ENCODE measurements around the gene NRARP. TPM values are rescaled to one million over a fixed set of nuclear protein-coding genes. Genes with fewer than 3 reads are reported as not detected.

NRARP gene
- total RNA-seq, 6 experiments from 2014 or later, result 0.57 to 2.3 (median 0.98) TPM

DNA sequence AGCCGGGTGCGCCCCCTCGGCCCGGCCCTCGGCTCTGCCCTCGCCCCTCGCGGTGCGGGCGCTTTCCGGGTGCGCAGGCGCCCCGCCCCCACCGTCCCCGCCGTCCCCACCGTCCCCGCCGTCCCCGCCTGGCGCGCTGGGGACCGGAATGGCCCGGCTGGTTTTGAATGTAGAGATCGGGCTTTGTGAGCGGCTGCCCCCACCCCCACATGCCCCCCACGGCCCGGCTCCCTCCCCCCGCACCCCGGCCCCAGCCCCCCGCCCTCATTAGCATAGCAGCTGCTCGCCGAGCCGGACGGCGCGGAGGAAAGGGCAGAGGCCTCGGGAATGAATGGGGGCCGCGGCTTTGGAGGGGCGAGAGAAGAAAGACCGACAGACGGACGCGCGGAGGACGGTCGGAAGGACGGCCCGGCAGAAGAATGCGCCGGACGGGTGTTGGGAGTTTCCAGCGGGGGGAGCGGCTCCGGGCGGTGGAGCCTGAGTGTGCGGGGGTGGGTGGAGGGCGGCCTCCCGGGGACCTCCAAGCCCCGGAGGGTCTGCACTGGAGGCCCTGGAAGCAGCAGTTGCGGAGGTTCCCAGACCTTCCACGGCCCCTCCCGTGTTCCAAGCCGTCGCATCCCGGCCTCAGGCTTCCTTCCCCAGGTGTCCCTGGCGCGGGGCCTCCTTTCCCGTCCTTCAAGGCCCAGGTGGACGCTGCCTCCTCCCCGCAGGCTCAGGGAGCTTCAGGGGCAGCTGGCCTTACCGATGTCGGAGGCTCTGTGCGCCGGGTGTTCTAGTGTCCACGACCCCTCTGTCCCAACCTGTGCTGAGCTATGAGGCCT, 6.0 kb downstream of the NRARP start:
- Histone ChIP-seq H3K36me3 (no peaks in the 10 kb centered on the region), H3K4me1 (peaks cover 0 to 19% (median under 1%) of the 10 kb centered on the region in 4 donors), H3K4me3 (peak overlapping the region; percentile 14 to 39 (median 35)), H3K27me3 (peaks cover 0 to 19% of the 10 kb centered on the region in 2 donors), H3K9me3 (no peaks in the 10 kb centered on the region), H3K27ac (peak overlapping the region; percentile 50 to 90 (median 66))
- WGBS (ENCODE audit: insufficient coverage, low coverage, low lambda C conversion rate, missing lambda C conversion rate), result 8% methylated on average over 23 of the region's 78 CpGs
- peak in 1 of 4 donors; percentile 1 for ATAC-seq
- intact Hi-C loops (cut with DNase I), result loop anchor here in 1 of 2 donors (5.0 kb wide), 1 partner anchor 111 kb away; no protein-coding TSS in a partner anchor
- DNase-seq, result no peak
- TF ChIP-seq POLR2A (IDR thresholded peaks at IDR 0.05), result no peak
- TF ChIP-seq, protein P1, sequence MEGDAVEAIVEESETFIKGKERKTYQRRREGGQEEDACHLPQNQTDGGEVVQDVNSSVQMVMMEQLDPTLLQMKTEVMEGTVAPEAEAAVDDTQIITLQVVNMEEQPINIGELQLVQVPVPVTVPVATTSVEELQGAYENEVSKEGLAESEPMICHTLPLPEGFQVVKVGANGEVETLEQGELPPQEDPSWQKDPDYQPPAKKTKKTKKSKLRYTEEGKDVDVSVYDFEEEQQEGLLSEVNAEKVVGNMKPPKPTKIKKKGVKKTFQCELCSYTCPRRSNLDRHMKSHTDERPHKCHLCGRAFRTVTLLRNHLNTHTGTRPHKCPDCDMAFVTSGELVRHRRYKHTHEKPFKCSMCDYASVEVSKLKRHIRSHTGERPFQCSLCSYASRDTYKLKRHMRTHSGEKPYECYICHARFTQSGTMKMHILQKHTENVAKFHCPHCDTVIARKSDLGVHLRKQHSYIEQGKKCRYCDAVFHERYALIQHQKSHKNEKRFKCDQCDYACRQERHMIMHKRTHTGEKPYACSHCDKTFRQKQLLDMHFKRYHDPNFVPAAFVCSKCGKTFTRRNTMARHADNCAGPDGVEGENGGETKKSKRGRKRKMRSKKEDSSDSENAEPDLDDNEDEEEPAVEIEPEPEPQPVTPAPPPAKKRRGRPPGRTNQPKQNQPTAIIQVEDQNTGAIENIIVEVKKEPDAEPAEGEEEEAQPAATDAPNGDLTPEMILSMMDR (IDR thresholded peaks at IDR 0.05), result no peak

DNA sequence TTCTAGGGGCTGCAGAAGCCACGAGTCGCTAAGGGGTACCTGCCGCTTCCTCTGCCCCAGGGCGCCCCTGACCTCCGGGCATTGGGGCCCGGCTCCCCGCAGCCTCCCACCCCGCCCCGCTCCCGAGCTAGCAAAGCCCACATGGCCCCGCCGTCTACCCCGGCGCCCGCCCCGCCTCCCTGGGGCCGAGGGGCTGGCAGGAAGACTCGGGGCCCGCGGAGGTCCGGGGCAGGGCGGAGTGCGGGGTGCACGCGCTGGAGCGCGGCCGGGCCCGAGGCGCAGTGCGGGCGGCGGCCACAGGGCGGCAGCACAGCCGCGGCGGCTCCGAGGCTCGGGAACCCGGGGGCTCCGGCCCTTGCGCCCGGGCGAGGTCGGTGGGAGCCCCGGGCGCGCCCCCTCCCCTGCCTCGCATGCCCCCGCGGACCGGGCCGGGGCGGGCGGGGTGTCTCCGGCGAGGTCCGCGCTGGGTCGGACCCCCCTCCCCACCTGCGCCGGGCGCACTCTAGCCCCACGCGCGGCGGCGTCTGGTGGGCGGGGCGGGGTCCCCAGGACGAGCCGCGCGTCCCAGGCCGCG, 6.7 kb downstream of the NRARP start:
- H3K27ac ChIP-seq, result peak overlapping the region in 2 of 3 donors; percentile 66 to 90
- intact Hi-C loops (cut with DNase I), result loop anchor here in 1 of 2 donors (5.0 kb wide), 1 partner anchor 112 kb away; no protein-coding TSS in a partner anchor
- TF ChIP-seq, protein P1 (IDR thresholded peaks at IDR 0.05), result peak; percentile 35 to 84 (median 63)
- TF ChIP-seq POLR2A (IDR thresholded peaks at IDR 0.05), result no peak

DNA sequence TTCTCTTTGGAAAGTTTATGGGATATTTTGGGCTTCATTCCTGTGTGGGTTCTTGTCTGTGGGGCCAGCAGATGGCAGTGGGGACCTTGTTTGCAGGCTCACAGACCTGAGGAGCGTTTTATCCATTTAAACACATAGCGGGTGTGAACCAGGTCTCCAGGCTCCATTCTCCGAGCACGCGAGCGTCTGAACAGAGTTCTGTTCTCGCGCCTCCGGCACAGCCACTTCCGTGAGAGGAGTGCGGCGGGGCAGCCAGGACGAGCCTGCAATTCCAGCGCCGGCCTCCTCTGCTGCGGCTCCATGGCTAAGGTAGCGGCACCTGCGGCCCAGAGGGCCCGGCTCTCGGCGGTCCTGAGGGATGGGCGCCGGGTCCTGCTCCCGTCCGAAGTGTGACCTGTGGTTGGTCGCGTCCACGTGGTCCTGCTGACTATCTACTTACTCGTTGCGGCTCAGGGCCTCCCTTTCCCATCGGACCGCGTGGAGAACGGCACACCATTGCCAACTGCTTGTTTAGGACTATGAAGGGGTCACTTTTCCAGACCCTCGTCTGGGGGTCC, 7.3 kb downstream of the NRARP start:
- Histone ChIP-seq H3K4me3 (peak overlapping the region in 1 of 3 donors; percentile 39), H3K27me3 (peaks cover 0 to 15% of the 10 kb centered on the region in 2 donors), H3K27ac (peak overlapping the region in 2 of 3 donors; percentile 34 to 66), H3K36me3 (no peaks in the 10 kb centered on the region), H3K4me1 (peaks cover 0 to 8% (median 0%) of the 10 kb centered on the region in 4 donors), H3K9me3 (no peaks in the 10 kb centered on the region)
- intact Hi-C loops (cut with DNase I), result loop anchor here in 1 of 2 donors (5.0 kb wide), 1 partner anchor 113 kb away; no protein-coding TSS in a partner anchor
- ATAC-seq (peak; percentile 2 to 28 (median 4)), DNase-seq (no peak)
- TF ChIP-seq, protein P1 (IDR thresholded peaks at IDR 0.05), result peak in 2 of 4 donors; percentile 15 to 38
- no peak for TF ChIP-seq POLR2A (IDR thresholded peaks at IDR 0.05)
- 26% methylated on average over 21 of the region's 35 CpGs for WGBS (ENCODE audit: insufficient coverage, low coverage, low lambda C conversion rate, missing lambda C conversion rate)

More for the DNA sequence above, 6.7 kb downstream of the NRARP start:
- ATAC-seq (peak; percentile 35 to 77 (median 54)), DNase-seq (no peak)
- Histone ChIP-seq H3K4me3 (peak overlapping the region in 1 of 3 donors; percentile 39), H3K27me3 (peaks cover 0 to 19% of the 10 kb centered on the region in 2 donors), H3K4me1 (peaks cover 0 to 13% (median under 1%) of the 10 kb centered on the region in 4 donors), H3K36me3 (no peaks in the 10 kb centered on the region), H3K9me3 (no peaks in the 10 kb centered on the region)
- WGBS (ENCODE audit: insufficient coverage, low coverage, low lambda C conversion rate, missing lambda C conversion rate), result 0% methylated on average over 3 of the region's 76 CpGs

DNA sequence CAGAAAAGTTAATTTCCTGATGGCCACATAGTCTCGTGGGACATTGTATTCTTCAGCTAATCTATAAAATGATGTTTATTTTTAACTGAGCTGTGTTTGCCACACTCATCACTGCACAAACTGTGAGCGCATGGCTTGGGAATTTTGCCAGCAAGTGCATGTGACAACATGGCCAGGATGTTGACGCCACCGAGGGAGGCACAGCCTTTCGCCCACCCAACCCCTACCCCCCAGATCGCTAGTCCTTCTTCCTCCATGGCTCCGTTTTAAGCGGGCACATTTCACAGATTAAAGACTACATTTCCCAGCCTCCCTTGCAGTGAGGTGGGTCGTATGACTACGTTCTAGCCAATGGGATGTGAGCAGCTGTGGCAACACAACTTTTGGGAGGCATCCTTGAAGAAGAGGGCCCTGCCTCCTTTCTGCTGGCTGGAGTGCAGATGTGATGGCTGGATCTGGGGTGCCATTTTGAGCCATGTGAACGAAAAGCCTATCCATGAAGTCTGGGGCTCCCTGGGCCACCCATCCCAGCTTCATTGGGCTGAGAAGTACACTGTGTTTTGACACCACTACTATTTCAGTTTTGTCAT, 7.9 kb downstream of the NRARP start:
- Histone ChIP-seq H3K9me3 (no peaks in the 10 kb centered on the region), H3K27ac (peak overlapping the region in 2 of 3 donors; percentile 15 to 34), H3K36me3 (no peaks in the 10 kb centered on the region), H3K27me3 (peaks cover 0 to 9% of the 10 kb centered on the region in 2 donors), H3K4me1 (peaks cover 0 to 8% (median 0%) of the 10 kb centered on the region in 4 donors), H3K4me3 (peak overlapping the region in 1 of 3 donors; percentile 13)
- TF ChIP-seq POLR2A (IDR thresholded peaks at IDR 0.05), result no peak
- TF ChIP-seq, protein P1 (IDR thresholded peaks at IDR 0.05), result no peak
- ATAC-seq (peak; percentile 46 to 68 (median 55)), DNase-seq (peak in 1 of 3 donors; percentile 75)
- intact Hi-C loops (cut with DNase I), result no loop called here
- 12% methylated on average over 8 of the region's 11 CpGs for WGBS (ENCODE audit: insufficient coverage, low coverage, low lambda C conversion rate, missing lambda C conversion rate)
